Caki2 (cell line): ENCODE data around the gene MT1X. TPM values are rescaled to one million over a fixed set of nuclear protein-coding genes. Genes with fewer than 3 reads are reported as not detected.

ENCODE experiments used
- DNase-seq: peaks from one replicate; pipeline ENCODE4 v3.0.0-alpha.2; 2015; ENCODE audit warnings: low read depth
- in situ Hi-C: cut with HindIII; loops from 2 replicates; pipeline ENCODE4 v1.10.0; 2016; ENCODE audit warnings: low sequenced_read_pairs, low pct_unique_long_range_greater_than_20kb, mixed read lengths
- total RNA-seq: library from RNA; depleted of rRNA; stranded (reverse); fragments of >200 nt; shearing (Covaris generic); gene quantifications from 2 replicates; pipeline ENCODE4 v1.2.3, GENCODE V29; 2014; ENCODE audit warnings: low replicate concordance; rRNA removed

The MT1X gene
- total RNA-seq, 1 experiment from 2014 or later = 168 TPM

GRCh38 chr16:56728980-56729734, 46.9 kb downstream of the MT1X start:
- in situ Hi-C loops = no loop called here
- DNase-seq = peak; percentile 37

- in situ Hi-C loops = no loop called here
- DNase-seq = peak; percentile 82
Observed at GRCh38 chr16:56729735-56730662, 47.7 kb downstream of the MT1X start, which contains the start of gene NUP93. TSS of gene NUP93 (plus strand) at chr16:56730129. CDS start at chr16:56748248, 18,119 bp downstream.

- DNase-seq = no peak
- in situ Hi-C loops = no loop called here
Observed at GRCh38 chr16:56732366-56732765, 50.1 kb downstream of the MT1X start.

- DNase-seq = no peak
- in situ Hi-C loops = no loop called here
Observed at GRCh38 chr16:56732832-56733231, 50.6 kb downstream of the MT1X start.

Other genes with a start within 250 kb of the MT1X start
- 68.5 and 95.5 TPM in 2 replicates for gene NUDT21, start 231.1 kb upstream of the MT1X start, total RNA-seq
- 38.4 and 58.4 TPM in 2 replicates for gene OGFOD1, start 230.9 kb upstream of the MT1X start, total RNA-seq
- gene BBS2, start 162.4 kb upstream of the MT1X start, total RNA-seq = 33.6 and 62.2 TPM in 2 replicates
- gene MT4, start 117.4 kb upstream of the MT1X start, total RNA-seq = not detected in 2 replicates
- gene MT3, start 92.9 kb upstream of the MT1X start, total RNA-seq = not detected in 2 replicates
- gene MT2A, start 73.9 kb upstream of the MT1X start, total RNA-seq = 149 and 195 TPM in 2 replicates
- not detected in 2 replicates for gene MT1E, start 56.7 kb upstream of the MT1X start, total RNA-seq
- gene MT1M, start 49.8 kb upstream of the MT1X start, total RNA-seq = not detected in 2 replicates
- gene MT1A, start 43.8 kb upstream of the MT1X start, total RNA-seq = not detected in 2 replicates
- not detected in 2 replicates for gene MT1B, start 30.6 kb upstream of the MT1X start, total RNA-seq
- gene MT1F, start 24.5 kb upstream of the MT1X start, total RNA-seq = 17.6 TPM in 1 of 2 replicates, not detected in the other
- gene MT1G, start 14.4 kb upstream of the MT1X start, total RNA-seq = not detected in 2 replicates
- not detected in 2 replicates for gene MT1H, start 12.7 kb upstream of the MT1X start, total RNA-seq
- gene NUP93, start 47.7 kb downstream of the MT1X start, total RNA-seq = 46.4 and 57.5 TPM in 2 replicates
- not detected in 2 replicates for gene SLC12A3, start 182.7 kb downstream of the MT1X start, total RNA-seq
- 73.9 and 157 TPM in 2 replicates for gene HERPUD1, start 249.7 kb downstream of the MT1X start, total RNA-seq